Activated CD8-positive, alpha-beta T cell treated with anti-CD3 and anti-CD28 coated beads, Interleukin-2, amount 10 ng/mL, durations not matched to agents 7 days and 5 days (primary cell): ENCODE measurements around the gene NLRP3. TPM values are rescaled to one million over a fixed set of nuclear protein-coding genes. Genes with fewer than 3 reads are reported as not detected.
"Not testable (repeated sequence)": the region's sequence is repeated elsewhere in the genome, so short reads cannot be mapped to it uniquely, and the experiment has no call there.

ENCODE experiments used
- ATAC-seq: fragments of 150-1000 bp; cut with Tn5 transposase; one replicate; pipeline ENCODE4 v1.10.0; 2021; ENCODE audit warnings: moderate library complexity
- CTCF ChIA-PET: fragments of 350-600 bp; sonication (Branson Sonifier 250); formaldehyde crosslinking; loops from one replicate; lab custom pipeline; 2021; ENCODE audit warnings: antibody characterized with exemption; lab: Charles Lee
- POLR2A ChIA-PET: fragments of 350-600 bp; sonication (Branson Sonifier 250); formaldehyde crosslinking; loops from one replicate; lab custom pipeline; 2021; ENCODE audit warnings: antibody characterized with exemption; lab: Charles Lee
- DNase-seq: peaks from one replicate; pipeline ENCODE4 v3.0.0-alpha.2; 2020
- H3K27ac Mint-ChIP-seq: one replicate; pipeline ENCODE4 v1.8.0; 2021; ENCODE audit warnings: mild to moderate bottlenecking, mixed read lengths
- H3K27me3 Mint-ChIP-seq: one replicate; pipeline ENCODE4 v1.8.0; 2021; ENCODE audit warnings: low read depth, mixed read lengths
- H3K36me3 Mint-ChIP-seq: one replicate; pipeline ENCODE4 v1.8.0; 2021; ENCODE audit warnings: low read depth, mixed read lengths
- H3K4me1 Mint-ChIP-seq: one replicate; pipeline ENCODE4 v1.8.0; 2021; ENCODE audit warnings: low read depth, mixed read lengths
- H3K4me3 Mint-ChIP-seq: one replicate; pipeline ENCODE4 v1.8.0; 2021; ENCODE audit warnings: mild to moderate bottlenecking, mixed read lengths
- H3K9me3 Mint-ChIP-seq: one replicate; pipeline ENCODE4 v1.8.0; 2022; ENCODE audit warnings: mixed read lengths; ENCODE audit not compliant: insufficient read depth
- total RNA-seq, 2 experiments: library from RNA; stranded (reverse); gene quantifications; one replicate each; pipeline ENCODE4 v1.2.3, GENCODE V29; 2021

NLRP3 gene
- total RNA-seq, 2 experiments from 2014 or later = 4.5 to 4.7 TPM

DNA sequence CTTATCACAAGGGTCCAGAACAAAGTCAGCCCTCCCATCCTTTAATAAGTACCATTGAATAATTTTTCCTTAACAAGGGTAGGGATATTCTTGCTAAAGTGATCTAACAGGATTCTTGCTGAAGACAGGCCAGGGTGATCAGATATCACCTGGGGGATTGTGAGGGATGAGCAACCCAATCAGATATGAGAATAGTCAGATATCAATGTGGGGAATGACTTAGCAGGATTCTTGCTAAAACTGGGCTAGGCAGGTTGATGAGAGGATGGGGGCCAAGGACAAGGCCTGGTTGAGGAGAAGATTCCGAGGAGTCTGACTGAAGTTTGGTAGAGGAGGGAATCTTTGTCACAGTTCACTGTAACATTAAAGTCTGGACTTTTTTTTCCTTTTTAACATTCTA is 23.9 kb upstream of the NLRP3 start:
- ChIA-PET POLR2A (no interaction called here), CTCF (no interaction called here)
- Mint-ChIP-seq H3K36me3 (no peaks in the 10 kb centered on the region), H3K9me3 (no peaks in the 10 kb centered on the region), H3K27me3 (no peaks in the 10 kb centered on the region), H3K4me3 (no peak overlapping the region), H3K27ac (no peak overlapping the region), H3K4me1 (peaks cover 4% of the 10 kb centered on the region)
- DNase-seq = no peak
- no peak for ATAC-seq

GRCh38 chr1:247395075-247395474 is 20.9 kb upstream of the NLRP3 start:
- H3K9me3 Mint-ChIP-seq, H3K4me1 Mint-ChIP-seq, H3K4me3 Mint-ChIP-seq, POLR2A ChIA-PET, DNase-seq, ATAC-seq, H3K27me3 Mint-ChIP-seq, H3K27ac Mint-ChIP-seq, H3K36me3 Mint-ChIP-seq: not testable (repeated sequence)
- CTCF ChIA-PET = interaction anchor here (2.1 kb wide), 1 partner anchor 91 kb away, joined by 8 read pairs; no protein-coding TSS in a partner anchor

GRCh38 chr1:247400685-247401084 is 15.3 kb upstream of the NLRP3 start:
- H3K4me1 Mint-ChIP-seq = no peaks in the 10 kb centered on the region
- no peak for DNase-seq
- H3K27ac Mint-ChIP-seq = no peak overlapping the region
- H3K27me3 Mint-ChIP-seq = peaks cover 16% of the 10 kb centered on the region
- POLR2A ChIA-PET = no interaction called here
- ATAC-seq = no peak
- CTCF ChIA-PET = no interaction called here
- no peak overlapping the region for H3K4me3 Mint-ChIP-seq
- H3K36me3 Mint-ChIP-seq = no peaks in the 10 kb centered on the region
- H3K9me3 Mint-ChIP-seq = no peaks in the 10 kb centered on the region

DNA sequence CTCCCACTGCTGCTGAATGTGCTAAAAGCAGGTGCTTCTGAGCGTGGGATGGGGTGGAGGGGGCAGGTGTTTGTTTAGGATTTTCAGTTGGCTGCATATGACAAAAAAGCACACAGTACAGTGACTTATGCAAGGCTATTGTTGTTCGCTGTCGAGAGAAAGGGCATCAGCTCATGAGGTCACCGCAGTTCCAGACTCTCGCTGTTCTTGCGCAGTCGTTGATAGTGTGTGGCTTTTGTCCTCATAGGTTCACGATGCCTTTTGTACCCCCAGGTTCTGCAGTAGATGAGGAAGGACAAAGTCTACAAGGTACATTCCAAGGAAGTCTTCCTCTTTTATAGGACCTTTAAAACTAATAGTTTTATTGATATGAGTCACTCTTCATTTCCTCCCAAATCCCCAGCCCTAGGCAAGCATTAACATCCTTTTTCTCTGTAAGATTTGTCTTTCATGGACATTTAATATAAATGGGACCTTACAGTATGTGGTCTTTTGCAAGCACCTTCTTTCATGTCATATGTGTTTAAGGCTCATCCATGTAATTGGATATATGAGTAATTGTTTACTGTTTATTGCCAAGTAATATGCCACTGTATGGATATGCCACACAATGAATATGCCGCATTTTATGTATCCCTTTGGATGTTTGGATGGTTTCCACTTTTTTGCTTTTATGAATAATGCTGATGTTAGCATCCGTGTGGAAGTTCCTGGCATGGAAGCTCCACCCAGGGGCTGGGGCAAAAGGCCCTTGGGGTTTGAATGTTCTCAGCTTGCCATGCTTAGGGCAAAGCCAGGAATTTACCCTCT is 14.5 kb upstream of the NLRP3 start:
- ATAC-seq (no peak), DNase-seq (no peak)
- H3K4me3 Mint-ChIP-seq = no peak overlapping the region
- H3K36me3 Mint-ChIP-seq = no peaks in the 10 kb centered on the region
- no peak overlapping the region for H3K27ac Mint-ChIP-seq
- ChIA-PET POLR2A (no interaction called here), CTCF (interaction anchor here (1.3 to 2.2 kb wide), 2 partner anchors 11 to 14 kb away, joined by 5 to 14 read pairs; partner anchors contain the start of gene NLRP3)
- peaks cover 3% of the 10 kb centered on the region for H3K4me1 Mint-ChIP-seq
- no peaks in the 10 kb centered on the region for H3K9me3 Mint-ChIP-seq
- H3K27me3 Mint-ChIP-seq = peaks cover 16% of the 10 kb centered on the region

DNA sequence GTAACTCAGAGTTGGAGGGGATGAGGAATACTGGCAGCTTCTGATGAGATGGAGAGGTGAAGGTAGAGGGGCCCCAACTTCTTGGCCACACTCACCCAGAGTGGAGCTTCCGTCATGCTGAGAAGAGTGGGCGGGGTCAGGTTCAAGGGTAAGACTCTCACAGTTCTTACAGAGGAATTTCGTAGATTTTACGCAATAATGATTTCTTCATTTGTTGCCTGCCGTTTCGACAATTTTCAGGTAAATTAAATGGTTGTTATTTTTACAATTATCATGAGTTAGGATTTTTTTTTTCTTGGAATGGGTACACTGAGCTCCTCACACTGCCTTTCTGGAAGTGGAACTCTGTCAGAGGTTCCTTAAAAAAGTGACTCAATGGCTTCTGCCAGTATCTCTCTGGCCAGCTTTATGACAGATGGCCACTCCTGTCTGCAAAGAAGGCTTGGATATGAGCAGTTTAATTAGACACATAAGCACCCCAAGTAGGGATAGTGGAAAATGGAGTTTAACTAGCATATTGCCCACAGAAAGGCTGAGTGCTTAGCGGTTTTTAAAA is 13.8 kb upstream of the NLRP3 start:
- CTCF ChIA-PET = interaction anchor here (0.6 to 2.2 kb wide), 3 partner anchors 12 to 30 kb away, joined by 4 to 14 read pairs (median 5); partner anchors contain the start of gene NLRP3
- no peak overlapping the region for H3K4me3 Mint-ChIP-seq
- H3K9me3 Mint-ChIP-seq = no peaks in the 10 kb centered on the region
- ATAC-seq (no peak), DNase-seq (no peak)
- H3K27ac Mint-ChIP-seq = no peak overlapping the region
- no peaks in the 10 kb centered on the region for H3K36me3 Mint-ChIP-seq
- H3K4me1 Mint-ChIP-seq = peaks cover 9% of the 10 kb centered on the region
- POLR2A ChIA-PET = no interaction called here
- peaks cover 16% of the 10 kb centered on the region for H3K27me3 Mint-ChIP-seq

GRCh38 chr1:247406014-247406656 is 9.8 kb upstream of the NLRP3 start:
- no peaks in the 10 kb centered on the region for H3K9me3 Mint-ChIP-seq
- ChIA-PET CTCF (no interaction called here), POLR2A (no interaction called here)
- peak overlapping the region; percentile 90 for H3K27ac Mint-ChIP-seq
- H3K4me1 Mint-ChIP-seq = peaks cover 38% of the 10 kb centered on the region
- H3K36me3 Mint-ChIP-seq = peaks cover 3% of the 10 kb centered on the region
- no peak overlapping the region for H3K4me3 Mint-ChIP-seq
- peaks cover 2% of the 10 kb centered on the region for H3K27me3 Mint-ChIP-seq
- no peak for DNase-seq
- ATAC-seq = no peak

DNA sequence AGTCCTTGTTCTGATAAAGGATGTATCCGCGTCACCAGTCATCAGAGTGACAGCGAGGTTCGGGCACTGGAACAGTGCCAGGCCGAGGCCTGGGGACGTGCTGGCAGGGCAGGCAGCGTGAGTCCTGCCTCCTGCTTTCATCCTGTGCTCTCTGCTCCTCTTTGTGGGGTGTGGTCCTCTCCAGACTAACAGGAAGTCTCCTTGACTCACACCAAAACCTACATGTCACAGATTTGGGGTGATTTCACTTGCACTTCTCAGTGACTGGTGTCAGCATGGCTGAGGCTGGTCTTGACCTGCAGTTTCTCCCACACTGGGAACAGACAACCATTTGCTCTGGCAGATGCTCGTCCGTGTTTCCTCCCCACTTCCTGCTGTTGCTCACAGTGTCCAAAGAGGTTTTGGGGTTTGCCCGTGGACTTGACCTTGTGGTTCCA is 8.8 kb upstream of the NLRP3 start:
- ChIA-PET CTCF (no interaction called here), POLR2A (no interaction called here)
- ATAC-seq (peak; percentile 82), DNase-seq (peak; percentile 76)
- H3K4me1 Mint-ChIP-seq = peaks cover 38% of the 10 kb centered on the region
- peaks cover 2% of the 10 kb centered on the region for H3K27me3 Mint-ChIP-seq
- peak overlapping the region; percentile 90 for H3K27ac Mint-ChIP-seq
- H3K36me3 Mint-ChIP-seq = peaks cover 3% of the 10 kb centered on the region
- H3K9me3 Mint-ChIP-seq = no peaks in the 10 kb centered on the region
- H3K4me3 Mint-ChIP-seq = peak overlapping the region; percentile 65

- ATAC-seq (peak; percentile 25), DNase-seq (no peak)
- H3K4me3 Mint-ChIP-seq = no peak overlapping the region
- POLR2A ChIA-PET = no interaction called here
- peaks cover 3% of the 10 kb centered on the region for H3K36me3 Mint-ChIP-seq
- H3K27ac Mint-ChIP-seq = peak overlapping the region; percentile 62
- CTCF ChIA-PET = no interaction called here
- H3K27me3 Mint-ChIP-seq = peaks cover 3% of the 10 kb centered on the region
- H3K4me1 Mint-ChIP-seq = peaks cover 38% of the 10 kb centered on the region
- H3K9me3 Mint-ChIP-seq = no peaks in the 10 kb centered on the region
Observed at GRCh38 chr1:247408100-247408499, 7.9 kb upstream of the NLRP3 start.

DNA sequence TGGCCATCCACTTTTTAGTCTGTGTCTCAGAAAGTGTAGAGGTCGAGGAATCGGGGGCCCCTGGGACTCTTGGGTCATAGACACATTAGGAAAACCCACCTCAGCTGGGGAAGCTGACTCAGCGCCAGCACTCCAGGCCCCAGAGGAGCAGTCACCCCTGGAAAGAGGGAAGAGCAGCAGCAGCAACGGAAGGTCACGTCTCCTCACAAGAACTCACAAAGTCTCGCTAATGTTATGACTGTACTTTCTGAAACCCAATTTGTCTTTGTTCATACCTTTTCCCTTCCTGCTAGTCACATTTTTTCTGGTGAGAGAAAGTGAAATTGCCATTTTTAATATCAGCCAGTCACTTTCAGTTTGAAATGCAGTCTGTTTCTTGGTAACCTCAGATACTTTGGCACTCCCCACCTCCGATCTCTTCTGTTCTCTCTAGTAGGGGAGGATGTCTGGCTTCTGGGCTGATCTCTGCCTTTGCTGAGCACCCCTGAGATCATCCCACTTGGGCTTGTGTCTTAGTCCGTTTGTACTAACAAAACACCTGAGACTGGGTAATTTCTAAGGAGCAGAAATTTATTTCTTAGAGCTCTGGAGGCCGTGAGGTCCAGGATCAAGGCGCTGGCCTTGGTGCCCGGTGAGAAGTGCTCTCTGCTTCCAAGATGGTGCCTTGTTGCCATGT is 6.0 kb upstream of the NLRP3 start:
- Mint-ChIP-seq H3K4me3 (peak overlapping the region; percentile 73), H3K36me3 (peaks cover 3% of the 10 kb centered on the region), H3K4me1 (peaks cover 43% of the 10 kb centered on the region), H3K27me3 (peaks cover 3% of the 10 kb centered on the region), H3K9me3 (no peaks in the 10 kb centered on the region), H3K27ac (peak overlapping the region; percentile 94)
- ATAC-seq = peak; percentile 67
- ChIA-PET CTCF (interaction anchor here (1.0 kb wide), 1 partner anchor 19 kb away, joined by 3 read pairs; no protein-coding TSS in a partner anchor), POLR2A (no interaction called here)
- peak; percentile 58 for DNase-seq

DNA sequence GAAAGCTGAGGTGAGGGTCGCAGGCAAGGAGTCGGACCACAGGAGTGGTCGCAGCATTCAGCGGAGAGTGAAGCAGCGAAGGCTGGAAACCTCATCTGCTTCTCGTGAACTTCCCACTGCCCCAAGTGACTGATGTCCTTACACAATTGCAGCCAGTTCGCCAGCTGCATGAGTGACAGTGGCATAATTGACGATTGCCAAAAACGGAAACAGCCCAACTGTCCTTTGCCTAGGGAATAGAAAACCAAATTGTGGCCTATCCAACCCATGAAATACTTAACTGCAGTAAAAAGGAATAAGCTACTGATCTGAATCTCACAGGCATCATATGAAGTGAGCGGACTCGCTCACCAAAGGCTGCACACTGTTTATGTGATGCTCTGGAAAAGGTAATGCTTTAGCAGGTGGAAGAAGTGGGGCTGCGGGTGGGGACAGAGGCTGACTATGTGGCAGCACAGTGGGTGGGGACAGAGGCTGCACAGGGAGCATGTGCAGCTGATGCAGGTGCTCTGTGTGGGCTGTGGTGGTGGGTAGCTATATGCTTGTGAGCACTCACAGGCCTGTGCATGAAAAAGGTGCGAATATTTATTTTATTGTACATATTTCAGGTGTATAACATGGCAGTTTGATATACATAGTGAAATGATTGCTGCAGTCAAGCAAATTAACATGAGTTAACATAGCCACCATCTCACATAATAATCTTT is 4.2 kb upstream of the NLRP3 start:
- H3K36me3 Mint-ChIP-seq = peaks cover 3% of the 10 kb centered on the region
- peaks cover 3% of the 10 kb centered on the region for H3K27me3 Mint-ChIP-seq
- ATAC-seq (no peak), DNase-seq (no peak)
- H3K4me3 Mint-ChIP-seq = no peak overlapping the region
- no peaks in the 10 kb centered on the region for H3K9me3 Mint-ChIP-seq
- no peak overlapping the region for H3K27ac Mint-ChIP-seq
- ChIA-PET CTCF (interaction anchor here (0.6 kb wide), 1 partner anchor 21 kb away, joined by 3 read pairs; no protein-coding TSS in a partner anchor), POLR2A (interaction anchor here (0.6 kb wide), 1 partner anchor 38 kb away, joined by 3 read pairs; no protein-coding TSS in a partner anchor)
- H3K4me1 Mint-ChIP-seq = peaks cover 56% of the 10 kb centered on the region

DNA sequence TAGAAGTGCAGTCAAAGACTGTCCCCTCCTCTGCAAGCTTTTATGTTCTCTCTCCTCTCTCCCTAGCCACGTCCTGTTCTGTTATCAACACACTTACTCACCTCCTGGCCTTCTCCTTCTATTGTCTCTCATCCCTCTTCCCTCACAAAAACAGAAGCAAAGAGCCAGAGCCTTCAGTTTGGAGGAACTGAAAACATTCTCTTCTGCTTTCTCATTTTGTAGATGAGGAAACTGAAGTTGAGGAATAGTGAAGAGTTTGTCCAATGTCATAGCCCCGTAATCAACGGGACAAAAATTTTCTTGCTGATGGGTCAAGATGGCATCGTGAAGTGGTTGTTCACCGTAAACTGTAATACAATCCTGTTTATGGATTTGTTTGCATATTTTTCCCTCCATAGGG is 1.9 kb downstream of the NLRP3 start:
- Mint-ChIP-seq H3K27ac (peak overlapping the region; percentile 1), H3K4me1 (peaks cover 48% of the 10 kb centered on the region), H3K27me3 (peaks cover 3% of the 10 kb centered on the region), H3K36me3 (peaks cover 16% of the 10 kb centered on the region), H3K4me3 (no peak overlapping the region), H3K9me3 (no peaks in the 10 kb centered on the region)
- DNase-seq (no peak), ATAC-seq (no peak)
- ChIA-PET CTCF (no interaction called here), POLR2A (no interaction called here)
